HEK293 (cell line): ENCODE results near the gene LAMP5.
A peak's percentile ranks its signal among the peaks of the same experiment; 100 is the strongest.

Experiments
- CTCF ChIA-PET: fragments of 350-600 bp; formaldehyde crosslinking; extraction: SDS; loops from one replicate; lab custom pipeline; 2021; ENCODE audit warnings: antibody characterized with exemption; lab: Yijun Ruan, JAX
- POLR2A ChIA-PET: fragments of 300-600 bp; formaldehyde crosslinking; extraction: SDS; loops from one replicate; lab custom pipeline; 2020; ENCODE audit warnings: antibody characterized with exemption, inconsistent platforms; lab: Yijun Ruan, JAX
- H3K27ac ChIP-seq: fragments of 200-500 bp; sonication (Bioruptor generic); 2 replicates; pipeline ENCODE4 v1.5.1; 2014; ENCODE audit warnings: low read depth, low read length, control low read depth, inconsistent platforms; ENCODE audit errors: extremely low read depth
- H3K36me3 ChIP-seq, 2 experiments: fragments of 200-500 bp in 1 of 2; sonication (Bioruptor generic) in 1 of 2; 1 replicate in 1 of 2; 2 replicates in 1 of 2; pipeline ENCODE4 v1.5.1; 2014 to 2017; ENCODE audit warnings: inconsistent platforms in 2 of 2, low read length in 2 of 2; ENCODE audit not compliant: control insufficient read depth in 2 of 2, insufficient read depth in 1 of 2
- H3K4me1 ChIP-seq: fragments of 200-500 bp; sonication (Bioruptor generic); 2 replicates; pipeline ENCODE4 v1.5.1; 2014; ENCODE audit warnings: mild to moderate bottlenecking, low read length, inconsistent platforms; ENCODE audit not compliant: control insufficient read depth, insufficient read depth
- H3K4me3 ChIP-seq: 2 replicates; pipeline ENCODE4 v1.5.1; 2011; ENCODE audit warnings: low read depth, mild to moderate bottlenecking, control low read depth, low read length, moderate library complexity
- H3K9me3 ChIP-seq: fragments of 200-500 bp; sonication (Bioruptor generic); 2 replicates; pipeline ENCODE4 v1.5.1; 2014; ENCODE audit warnings: low read depth, low read length, inconsistent platforms; ENCODE audit not compliant: control insufficient read depth, insufficient read depth
- GLIS2 ChIP-seq: fragments of 450-650 bp; formaldehyde crosslinking; IDR thresholded peaks from 2 replicates; pipeline ENCODE4 v1.5.1; 2016; ENCODE audit warnings: missing biosample characterization, missing genetic modification characterization
- HOXA7 ChIP-seq: sonication (generic); formaldehyde crosslinking; IDR thresholded peaks from 2 replicates; pipeline ENCODE4 v1.8.1; 2022; ENCODE audit warnings: missing genetic modification reagents, borderline replicate concordance
- HOXC10 ChIP-seq: sonication (generic); formaldehyde crosslinking; IDR thresholded peaks from 2 replicates; pipeline ENCODE4 v1.8.1; 2023; ENCODE audit warnings: mild to moderate bottlenecking, missing genetic modification reagents
- MYNN ChIP-seq: fragments of 450-650 bp; formaldehyde crosslinking; IDR thresholded peaks from 2 replicates; pipeline ENCODE4 v1.5.1; 2016; ENCODE audit warnings: missing biosample characterization, missing genetic modification characterization, borderline replicate concordance
- PRDM1 ChIP-seq: fragments of 450-650 bp; formaldehyde crosslinking; IDR thresholded peaks from 2 replicates; pipeline ENCODE4; 2016; ENCODE audit warnings: missing biosample characterization, missing genetic modification characterization
- SP2 ChIP-seq: fragments of 450-650 bp; formaldehyde crosslinking; IDR thresholded peaks from 2 replicates; pipeline ENCODE4 v1.5.1; 2016; ENCODE audit warnings: missing biosample characterization, missing genetic modification characterization
- YY2 ChIP-seq: fragments of 450-650 bp; formaldehyde crosslinking; IDR thresholded peaks from 2 replicates; pipeline ENCODE4 v1.5.1; 2016; ENCODE audit warnings: missing biosample characterization, missing genetic modification characterization
- ZBTB1 ChIP-seq: fragments of 450-650 bp; formaldehyde crosslinking; IDR thresholded peaks from 2 replicates; pipeline ENCODE4 v1.5.1; 2016; ENCODE audit warnings: missing biosample characterization, missing genetic modification characterization
- ZBTB17 ChIP-seq: fragments of 450-650 bp; formaldehyde crosslinking; IDR thresholded peaks from 2 replicates; pipeline ENCODE4 v1.5.1; 2016; ENCODE audit warnings: missing biosample characterization, missing genetic modification characterization
- ZBTB21 ChIP-seq: fragments of 450-650 bp; formaldehyde crosslinking; IDR thresholded peaks from 2 replicates; pipeline ENCODE4 v1.5.1; 2017; ENCODE audit warnings: missing biosample characterization, missing genetic modification characterization
- ZBTB48 ChIP-seq: fragments of 450-650 bp; formaldehyde crosslinking; IDR thresholded peaks from 2 replicates; pipeline ENCODE4 v1.5.1; 2016; ENCODE audit warnings: missing biosample characterization, missing genetic modification characterization
- ZEB2 ChIP-seq: fragments of 450-650 bp; formaldehyde crosslinking; IDR thresholded peaks from 2 replicates; pipeline ENCODE4 v1.5.1; 2016; ENCODE audit warnings: missing biosample characterization, missing genetic modification characterization
- ZFP41 ChIP-seq: fragments of 450-650 bp; formaldehyde crosslinking; IDR thresholded peaks from 2 replicates; pipeline ENCODE4 v1.5.1; 2016; ENCODE audit warnings: missing biosample characterization, missing genetic modification characterization, borderline replicate concordance
- ZNF10 ChIP-seq: fragments of 450-650 bp; formaldehyde crosslinking; IDR thresholded peaks from 2 replicates; pipeline ENCODE4 v1.5.1; 2017; ENCODE audit warnings: missing biosample characterization, missing genetic modification characterization
- ZNF114 ChIP-seq: fragments of 450-650 bp; formaldehyde crosslinking; IDR thresholded peaks from 2 replicates; pipeline ENCODE4 v1.5.0; 2017; ENCODE audit warnings: missing biosample characterization, missing genetic modification characterization
- ZNF174 ChIP-seq: fragments of 450-650 bp; formaldehyde crosslinking; IDR thresholded peaks from 2 replicates; pipeline ENCODE4 v1.5.0; 2017; ENCODE audit warnings: missing biosample characterization, mild to moderate bottlenecking, missing genetic modification characterization
- ZNF202 ChIP-seq: fragments of 450-650 bp; formaldehyde crosslinking; IDR thresholded peaks from 2 replicates; pipeline ENCODE4 v1.5.1; 2016; ENCODE audit warnings: missing biosample characterization, missing genetic modification characterization, borderline replicate concordance
- ZNF335 ChIP-seq: fragments of 450-650 bp; formaldehyde crosslinking; conservative IDR thresholded peaks from 2 replicates; pipeline ENCODE4 v1.5.1; 2016; ENCODE audit warnings: missing biosample characterization, missing genetic modification characterization
- ZNF341 ChIP-seq: fragments of 450-650 bp; formaldehyde crosslinking; IDR thresholded peaks from 2 replicates; pipeline ENCODE4; 2016; ENCODE audit warnings: low read depth, missing biosample characterization, missing genetic modification characterization
- ZNF350 ChIP-seq: fragments of 450-650 bp; formaldehyde crosslinking; IDR thresholded peaks from 2 replicates; pipeline ENCODE4 v1.5.0; 2017; ENCODE audit warnings: missing biosample characterization, mild to moderate bottlenecking, missing genetic modification characterization
- ZNF416 ChIP-seq: fragments of 450-650 bp; formaldehyde crosslinking; IDR thresholded peaks from 2 replicates; pipeline ENCODE4 v1.5.1; 2016; ENCODE audit warnings: missing biosample characterization, missing genetic modification characterization
- ZNF501 ChIP-seq: fragments of 450-650 bp; formaldehyde crosslinking; IDR thresholded peaks from 2 replicates; pipeline ENCODE4 v1.5.1; 2016; ENCODE audit warnings: missing biosample characterization, missing genetic modification characterization
- ZNF530 ChIP-seq: fragments of 450-650 bp; formaldehyde crosslinking; IDR thresholded peaks from 2 replicates; pipeline ENCODE4 v1.5.1; 2016; ENCODE audit warnings: low read depth, missing biosample characterization, missing genetic modification characterization
- ZNF558 ChIP-seq: fragments of 450-650 bp; formaldehyde crosslinking; IDR thresholded peaks from 2 replicates; pipeline ENCODE4 v1.5.1; 2016; ENCODE audit warnings: missing biosample characterization, missing genetic modification characterization
- ZNF596 ChIP-seq: fragments of 450-650 bp; IDR thresholded peaks from 2 replicates; pipeline ENCODE4 v1.5.0; 2018; ENCODE audit warnings: missing biosample characterization, mild to moderate bottlenecking, missing genetic modification characterization, moderate library complexity
- ZNF624 ChIP-seq: fragments of 450-650 bp; formaldehyde crosslinking; IDR thresholded peaks from 2 replicates; pipeline ENCODE4 v1.5.1; 2017; ENCODE audit warnings: missing biosample characterization, missing genetic modification characterization
- ZNF664 ChIP-seq: fragments of 450-650 bp; formaldehyde crosslinking; IDR thresholded peaks from 2 replicates; pipeline ENCODE4 v1.5.1; 2016; ENCODE audit warnings: missing biosample characterization, missing genetic modification characterization
- ZNF768 ChIP-seq: fragments of 450-650 bp; formaldehyde crosslinking; IDR thresholded peaks from 2 replicates; pipeline ENCODE4 v1.5.1; 2018; ENCODE audit warnings: missing biosample characterization, mild to moderate bottlenecking, missing genetic modification characterization
- ZNF830 ChIP-seq: fragments of 450-650 bp; IDR thresholded peaks from 2 replicates; pipeline ENCODE4 v1.5.0; 2018; ENCODE audit warnings: missing biosample characterization, missing genetic modification characterization, low read depth, mild to moderate bottlenecking, moderate library complexity
- TF ChIP-seq, protein P1 (sequence below): fragments of 450-650 bp; formaldehyde crosslinking; IDR thresholded peaks from 2 replicates; pipeline ENCODE4 v1.5.1; 2016; ENCODE audit warnings: missing biosample characterization, missing genetic modification characterization
- TF ChIP-seq, protein P2 (sequence below): sonication (generic); formaldehyde crosslinking; IDR thresholded peaks from 2 replicates; pipeline ENCODE4 v1.8.1; 2022; ENCODE audit warnings: mild to moderate bottlenecking, moderate library complexity, missing genetic modification reagents
- TF ChIP-seq, protein P3 (sequence below): fragments of 450-650 bp; formaldehyde crosslinking; IDR thresholded peaks from 2 replicates; pipeline ENCODE4 v1.5.0; 2017; ENCODE audit warnings: missing biosample characterization, missing genetic modification characterization, borderline replicate concordance
- TF ChIP-seq, protein P4 (sequence below): fragments of 450-650 bp; formaldehyde crosslinking; optimal IDR thresholded peaks from 2 replicates; pipeline ENCODE3; 2016; ENCODE audit warnings: missing biosample characterization, mild to moderate bottlenecking, missing genetic modification characterization

Gene LAMP5, protein sequence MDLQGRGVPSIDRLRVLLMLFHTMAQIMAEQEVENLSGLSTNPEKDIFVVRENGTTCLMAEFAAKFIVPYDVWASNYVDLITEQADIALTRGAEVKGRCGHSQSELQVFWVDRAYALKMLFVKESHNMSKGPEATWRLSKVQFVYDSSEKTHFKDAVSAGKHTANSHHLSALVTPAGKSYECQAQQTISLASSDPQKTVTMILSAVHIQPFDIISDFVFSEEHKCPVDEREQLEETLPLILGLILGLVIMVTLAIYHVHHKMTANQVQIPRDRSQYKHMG

DNA sequence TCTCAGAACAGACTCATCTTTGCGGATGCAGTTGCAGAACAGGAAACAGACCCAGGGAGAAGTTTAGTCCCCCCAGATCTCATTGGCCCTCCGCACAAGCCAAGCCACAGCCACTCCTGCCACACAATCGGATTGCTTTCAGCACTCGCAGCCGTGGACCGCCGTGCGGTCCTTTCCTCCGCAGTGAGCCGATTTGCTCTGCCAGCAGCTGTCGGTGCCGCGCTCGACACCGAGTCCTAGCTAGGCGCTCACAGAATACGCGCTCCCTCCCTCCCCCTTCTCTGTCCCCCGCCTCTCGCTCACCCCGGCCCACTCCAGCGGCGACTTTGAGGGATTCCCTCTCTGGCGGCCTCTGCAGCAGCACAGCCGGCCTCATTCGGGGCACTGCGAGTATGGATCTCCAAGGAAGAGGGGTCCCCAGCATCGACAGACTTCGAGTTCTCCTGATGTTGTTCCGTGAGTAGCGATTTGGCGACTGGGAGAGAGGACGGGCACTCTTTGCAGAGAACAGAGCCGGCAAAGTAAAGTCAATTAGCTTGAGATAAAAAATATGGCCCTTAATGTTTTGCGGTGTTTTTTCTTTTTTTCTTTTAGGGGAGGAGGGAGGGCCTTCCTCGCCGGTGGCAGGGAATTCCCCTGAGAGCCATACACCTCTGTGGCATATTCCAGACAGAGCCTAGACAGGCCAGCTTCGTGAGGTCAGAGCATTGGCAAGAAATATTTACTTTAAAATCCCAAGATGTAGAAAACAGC is at the start of gene LAMP5:
Gene LAMP5, plus strand, starts transcription at position 130 of the 753 bp plus-strand sequence. Its CDS starts 263 bp downstream, at position 393.
- H3K4me3 ChIP-seq = peak within 1 kb of the TSS; percentile 18
- no peaks in the 10 kb centered on the region; the same call in 1 of the 2 replicates for H3K4me1 ChIP-seq
- ChIA-PET POLR2A (no interaction called here), CTCF (interaction anchor here (1.4 kb wide), 1 partner anchor 9 kb away, joined by 5 read pairs; no protein-coding TSS in a partner anchor)
- no peaks in the 10 kb centered on the region for H3K9me3 ChIP-seq
- H3K27ac ChIP-seq = no peak within 1 kb of the TSS
- no peaks in the 10 kb centered on the region for H3K36me3 ChIP-seq
- TF ChIP-seq ZNF558 (tag by site-specific recombination) = no peak
- TF ChIP-seq ZNF114 (tag by site-specific recombination) = no peak
- TF ChIP-seq ZBTB48 (tag by site-specific recombination) = peak; percentile 34; the same call in 1 of the 2 replicates
- no peak for TF ChIP-seq GLIS2 (tag by site-specific recombination)
- TF ChIP-seq, protein P1, sequence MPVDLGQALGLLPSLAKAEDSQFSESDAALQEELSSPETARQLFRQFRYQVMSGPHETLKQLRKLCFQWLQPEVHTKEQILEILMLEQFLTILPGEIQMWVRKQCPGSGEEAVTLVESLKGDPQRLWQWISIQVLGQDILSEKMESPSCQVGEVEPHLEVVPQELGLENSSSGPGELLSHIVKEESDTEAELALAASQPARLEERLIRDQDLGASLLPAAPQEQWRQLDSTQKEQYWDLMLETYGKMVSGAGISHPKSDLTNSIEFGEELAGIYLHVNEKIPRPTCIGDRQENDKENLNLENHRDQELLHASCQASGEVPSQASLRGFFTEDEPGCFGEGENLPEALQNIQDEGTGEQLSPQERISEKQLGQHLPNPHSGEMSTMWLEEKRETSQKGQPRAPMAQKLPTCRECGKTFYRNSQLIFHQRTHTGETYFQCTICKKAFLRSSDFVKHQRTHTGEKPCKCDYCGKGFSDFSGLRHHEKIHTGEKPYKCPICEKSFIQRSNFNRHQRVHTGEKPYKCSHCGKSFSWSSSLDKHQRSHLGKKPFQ = no peak
- no peak for TF ChIP-seq ZNF174
- no peak for TF ChIP-seq ZBTB21 (tag by site-specific recombination)
- TF ChIP-seq ZNF768 = no peak
- no peak for TF ChIP-seq ZNF416
- TF ChIP-seq ZBTB1 (tag by site-specific recombination) = no peak
- no peak for TF ChIP-seq ZEB2 (tag by site-specific recombination)
- TF ChIP-seq ZNF596 (tag by site-specific recombination) = no peak
- no peak for TF ChIP-seq HOXA7 (CRISPR knock-in tag)
- TF ChIP-seq ZNF501 (tag by site-specific recombination) = no peak
- TF ChIP-seq PRDM1 = no peak
- TF ChIP-seq ZNF830 (tag by site-specific recombination) = no peak
- TF ChIP-seq ZBTB17 (tag by site-specific recombination) = peak; percentile 91
- TF ChIP-seq, protein P2, sequence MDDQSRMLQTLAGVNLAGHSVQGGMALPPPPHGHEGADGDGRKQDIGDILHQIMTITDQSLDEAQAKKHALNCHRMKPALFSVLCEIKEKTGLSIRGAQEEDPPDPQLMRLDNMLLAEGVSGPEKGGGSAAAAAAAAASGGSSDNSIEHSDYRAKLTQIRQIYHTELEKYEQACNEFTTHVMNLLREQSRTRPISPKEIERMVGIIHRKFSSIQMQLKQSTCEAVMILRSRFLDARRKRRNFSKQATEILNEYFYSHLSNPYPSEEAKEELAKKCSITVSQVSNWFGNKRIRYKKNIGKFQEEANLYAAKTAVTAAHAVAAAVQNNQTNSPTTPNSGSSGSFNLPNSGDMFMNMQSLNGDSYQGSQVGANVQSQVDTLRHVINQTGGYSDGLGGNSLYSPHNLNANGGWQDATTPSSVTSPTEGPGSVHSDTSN (CRISPR knock-in tag) = no peak
- no peak for TF ChIP-seq ZNF530 (tag by site-specific recombination)
- no peak for TF ChIP-seq YY2 (tag by site-specific recombination)
- TF ChIP-seq ZNF664 = no peak
- no peak for TF ChIP-seq SP2 (tag by site-specific recombination)
- TF ChIP-seq ZNF624 (tag by site-specific recombination) = no peak
- TF ChIP-seq, protein P3, sequence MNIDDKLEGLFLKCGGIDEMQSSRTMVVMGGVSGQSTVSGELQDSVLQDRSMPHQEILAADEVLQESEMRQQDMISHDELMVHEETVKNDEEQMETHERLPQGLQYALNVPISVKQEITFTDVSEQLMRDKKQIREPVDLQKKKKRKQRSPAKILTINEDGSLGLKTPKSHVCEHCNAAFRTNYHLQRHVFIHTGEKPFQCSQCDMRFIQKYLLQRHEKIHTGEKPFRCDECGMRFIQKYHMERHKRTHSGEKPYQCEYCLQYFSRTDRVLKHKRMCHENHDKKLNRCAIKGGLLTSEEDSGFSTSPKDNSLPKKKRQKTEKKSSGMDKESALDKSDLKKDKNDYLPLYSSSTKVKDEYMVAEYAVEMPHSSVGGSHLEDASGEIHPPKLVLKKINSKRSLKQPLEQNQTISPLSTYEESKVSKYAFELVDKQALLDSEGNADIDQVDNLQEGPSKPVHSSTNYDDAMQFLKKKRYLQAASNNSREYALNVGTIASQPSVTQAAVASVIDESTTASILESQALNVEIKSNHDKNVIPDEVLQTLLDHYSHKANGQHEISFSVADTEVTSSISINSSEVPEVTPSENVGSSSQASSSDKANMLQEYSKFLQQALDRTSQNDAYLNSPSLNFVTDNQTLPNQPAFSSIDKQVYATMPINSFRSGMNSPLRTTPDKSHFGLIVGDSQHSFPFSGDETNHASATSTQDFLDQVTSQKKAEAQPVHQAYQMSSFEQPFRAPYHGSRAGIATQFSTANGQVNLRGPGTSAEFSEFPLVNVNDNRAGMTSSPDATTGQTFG (tag by site-specific recombination) = no peak
- no peak for TF ChIP-seq HOXC10 (CRISPR knock-in tag)
- TF ChIP-seq ZNF335 = peak; percentile 65
- no peak for TF ChIP-seq ZNF10 (tag by site-specific recombination)
- TF ChIP-seq ZNF341 (tag by site-specific recombination) = 0 out of 2 replicates have a peak, but pooled peaks have one; percentile 16
- TF ChIP-seq, protein P4, sequence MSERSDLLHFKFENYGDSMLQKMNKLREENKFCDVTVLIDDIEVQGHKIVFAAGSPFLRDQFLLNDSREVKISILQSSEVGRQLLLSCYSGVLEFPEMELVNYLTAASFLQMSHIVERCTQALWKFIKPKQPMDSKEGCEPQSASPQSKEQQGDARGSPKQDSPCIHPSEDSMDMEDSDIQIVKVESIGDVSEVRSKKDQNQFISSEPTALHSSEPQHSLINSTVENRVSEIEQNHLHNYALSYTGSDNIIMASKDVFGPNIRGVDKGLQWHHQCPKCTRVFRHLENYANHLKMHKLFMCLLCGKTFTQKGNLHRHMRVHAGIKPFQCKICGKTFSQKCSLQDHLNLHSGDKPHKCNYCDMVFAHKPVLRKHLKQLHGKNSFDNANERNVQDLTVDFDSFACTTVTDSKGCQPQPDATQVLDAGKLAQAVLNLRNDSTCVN = peak; percentile 48
- TF ChIP-seq ZFP41 (tag by site-specific recombination) = no peak
- no peak for TF ChIP-seq MYNN (tag by site-specific recombination)
- no peak for TF ChIP-seq ZNF202 (tag by site-specific recombination)
- no peak for TF ChIP-seq ZNF350 (tag by site-specific recombination)
